GM21381 (cell line): Measurements from ENCODE around the gene IL18R1.

ENCODE experiments used
- ATAC-seq: cut with Tn5 transposase; IDR thresholded peaks from one replicate; pipeline ENCODE4 v1.9.1; 2021; ENCODE audit warnings: mild to moderate bottlenecking, moderate library complexity; ENCODE audit not compliant: unreplicated experiment

Gene IL18R1

DNA sequence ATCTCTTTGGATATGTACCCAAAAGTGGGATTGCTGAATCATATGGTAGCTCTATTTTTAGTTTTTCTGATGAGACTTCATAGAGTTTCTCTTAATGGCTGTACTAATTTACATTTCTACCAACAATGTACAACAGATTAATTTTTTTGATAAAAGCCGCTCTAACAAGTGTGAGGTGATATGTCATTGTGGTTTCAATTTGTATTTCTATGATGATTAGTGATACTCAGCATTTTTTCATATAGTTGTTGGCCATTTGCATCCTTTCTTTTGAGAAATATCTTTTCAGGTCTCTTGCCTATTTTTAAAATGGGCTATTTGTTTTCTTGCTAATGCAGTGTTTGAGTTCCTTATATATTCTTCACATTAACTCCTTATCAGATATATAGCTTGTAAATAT is 71.7 kb downstream of the IL18R1 start:
- no peak for ATAC-seq

DNA sequence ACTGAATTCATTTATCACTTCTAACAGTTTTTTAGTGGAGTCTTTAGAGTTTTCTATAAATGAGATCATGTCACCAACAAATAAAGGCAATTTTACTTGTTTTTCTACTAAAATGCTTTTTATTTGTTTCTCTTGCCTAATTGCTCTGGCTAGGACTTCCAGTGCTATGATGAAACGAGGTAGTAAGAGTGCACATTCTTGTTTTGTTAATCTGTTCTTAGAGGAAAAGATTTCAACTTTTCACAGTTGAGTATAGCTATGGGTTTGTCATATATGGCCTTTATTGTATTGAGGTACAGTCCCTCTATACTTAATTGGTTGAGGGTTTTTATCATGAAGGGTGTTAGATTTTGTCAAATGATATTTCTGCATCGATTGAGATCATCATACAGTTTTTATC is 73.0 kb downstream of the IL18R1 start:
- no peak for ATAC-seq

DNA sequence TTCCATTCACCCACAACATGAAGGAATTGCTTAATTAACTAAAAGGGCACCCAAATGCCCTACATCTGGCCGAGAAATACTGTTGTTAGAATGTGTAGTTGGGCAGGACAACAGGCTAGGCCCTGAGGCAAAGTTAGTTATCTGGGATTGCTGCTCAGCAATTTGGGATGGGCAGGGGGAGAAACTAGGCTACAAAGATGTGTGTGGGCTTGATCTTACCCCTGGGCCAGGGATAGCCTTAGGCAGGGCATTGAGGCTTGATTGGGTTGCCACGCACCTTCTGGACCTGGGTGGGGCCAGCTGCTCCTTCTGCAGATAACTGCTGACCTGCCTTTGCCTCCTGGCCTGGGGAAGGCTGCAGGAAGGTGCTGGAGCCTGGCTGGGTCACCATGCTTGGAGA is 76.8 kb downstream of the IL18R1 start:
- ATAC-seq = no peak

DNA sequence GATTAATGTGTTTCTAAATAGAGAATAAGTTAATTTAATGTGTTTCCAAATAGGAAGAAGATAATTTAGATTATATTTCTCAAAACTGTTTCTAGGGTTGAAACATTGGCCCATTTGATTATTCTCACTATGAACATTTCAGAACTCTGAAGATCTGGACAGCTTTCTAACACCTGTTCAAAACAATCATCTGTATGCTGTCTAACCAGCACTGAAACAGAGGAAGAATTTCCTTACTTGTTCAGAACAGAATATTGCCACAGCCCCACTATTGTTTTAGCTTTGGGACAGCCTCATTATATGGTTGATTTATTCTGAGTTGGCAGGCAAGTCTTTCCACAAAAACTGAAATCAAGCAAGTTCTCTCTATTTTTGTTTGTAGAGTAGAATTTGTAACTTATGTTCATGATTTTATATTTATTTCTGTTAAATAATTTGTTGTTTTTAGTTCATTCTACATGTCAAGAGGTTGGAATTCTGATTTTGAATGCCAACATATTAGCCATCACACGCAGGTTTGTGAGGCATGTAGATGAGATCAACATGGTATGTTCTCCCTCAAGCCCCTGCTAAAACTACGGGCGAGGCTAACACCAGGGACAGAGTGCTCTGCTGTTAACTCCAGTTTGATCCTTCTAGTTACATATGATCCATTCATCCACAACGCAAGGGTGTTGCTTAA is 78.5 kb downstream of the IL18R1 start:
- no peak for ATAC-seq

DNA sequence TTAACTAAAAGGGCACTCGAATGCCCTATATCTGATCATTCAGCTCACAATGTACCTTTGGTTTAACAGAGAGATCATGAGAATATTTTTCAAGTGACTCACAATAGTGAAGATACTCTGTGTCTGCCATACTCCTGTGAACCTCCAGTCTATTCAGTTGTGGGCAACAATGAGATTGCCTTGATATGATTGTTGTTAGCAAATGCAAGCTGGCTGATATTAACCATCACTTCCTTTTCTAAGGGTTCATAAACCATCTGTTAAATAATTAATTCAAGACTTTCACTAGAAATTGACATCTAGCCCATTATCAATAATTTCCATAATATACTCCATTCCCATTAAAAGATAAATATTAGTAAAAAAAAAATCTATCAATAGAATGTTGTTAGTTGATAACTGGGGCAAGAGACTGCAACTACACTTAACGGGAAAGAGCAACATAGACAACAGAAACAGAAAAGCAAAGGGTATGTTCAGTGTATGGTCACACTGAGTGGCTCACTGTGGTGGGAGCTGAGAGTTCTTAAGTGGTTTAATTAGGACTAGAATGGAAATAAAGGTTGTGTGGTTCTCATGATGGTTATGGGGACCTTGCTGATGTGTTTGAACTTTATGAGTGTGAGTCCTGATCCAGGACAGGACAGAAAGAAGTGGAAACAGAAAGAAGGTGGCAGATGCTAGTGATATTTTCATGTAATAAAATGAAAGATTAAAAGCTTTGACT is 79.2 kb downstream of the IL18R1 start:
- peak; percentile 63 for ATAC-seq

DNA sequence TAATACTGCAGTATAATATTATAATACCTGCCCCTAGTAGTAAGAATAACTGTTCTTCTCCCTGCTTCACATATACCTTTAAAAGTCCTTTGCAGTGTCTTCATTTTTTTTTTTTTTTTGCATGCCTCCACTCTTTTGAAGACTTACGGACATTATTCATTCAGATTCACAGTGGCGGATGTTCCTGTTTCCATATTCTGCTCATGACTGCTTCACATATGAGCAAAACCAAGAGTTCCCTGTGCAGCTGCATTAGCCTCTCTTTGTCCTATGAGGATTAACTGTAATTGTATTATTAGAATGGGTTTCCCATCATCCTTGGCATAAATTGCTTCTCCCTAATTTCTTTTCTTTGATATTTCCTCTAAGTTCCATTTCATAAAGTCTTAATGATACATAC is 80.1 kb downstream of the IL18R1 start:
- no peak for ATAC-seq

DNA sequence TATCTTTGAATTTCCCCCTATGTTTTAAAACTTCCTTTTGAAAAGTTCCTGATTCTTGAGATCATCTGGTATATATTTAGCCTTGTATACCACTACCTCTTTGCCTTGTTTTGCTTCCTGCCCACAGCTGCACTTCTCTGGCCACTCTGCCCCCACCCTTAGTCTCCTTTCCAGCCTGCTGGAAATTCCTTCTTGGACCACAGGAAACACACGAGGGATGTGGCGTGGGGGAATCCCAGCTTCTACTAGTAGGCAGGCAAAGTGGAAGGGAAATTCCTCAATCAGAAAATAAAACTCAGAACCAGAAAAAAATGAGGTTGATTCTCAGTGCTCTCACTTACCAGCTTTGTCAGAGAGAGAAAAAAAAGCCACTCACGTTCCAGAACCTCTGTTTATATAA is 80.7 kb downstream of the IL18R1 start:
- ATAC-seq = no peak

DNA sequence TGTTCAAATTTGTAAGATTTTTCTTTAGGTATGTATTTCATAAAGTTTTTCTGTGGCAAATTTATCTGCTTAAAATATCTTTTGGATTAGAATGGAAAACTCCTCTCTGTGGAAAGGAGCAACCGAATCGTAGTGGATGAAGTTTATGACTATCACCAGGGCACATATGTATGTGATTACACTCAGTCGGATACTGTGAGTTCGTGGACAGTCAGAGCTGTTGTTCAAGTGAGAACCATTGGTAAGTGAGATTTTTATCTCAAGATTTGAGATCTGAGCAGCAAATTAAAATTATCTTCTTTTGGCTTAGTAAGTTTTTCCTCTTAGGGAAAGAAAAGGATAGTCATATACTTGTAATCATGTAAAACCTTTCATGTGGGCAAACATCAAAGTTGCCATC is 81.5 kb downstream of the IL18R1 start:
- ATAC-seq = no peak

DNA sequence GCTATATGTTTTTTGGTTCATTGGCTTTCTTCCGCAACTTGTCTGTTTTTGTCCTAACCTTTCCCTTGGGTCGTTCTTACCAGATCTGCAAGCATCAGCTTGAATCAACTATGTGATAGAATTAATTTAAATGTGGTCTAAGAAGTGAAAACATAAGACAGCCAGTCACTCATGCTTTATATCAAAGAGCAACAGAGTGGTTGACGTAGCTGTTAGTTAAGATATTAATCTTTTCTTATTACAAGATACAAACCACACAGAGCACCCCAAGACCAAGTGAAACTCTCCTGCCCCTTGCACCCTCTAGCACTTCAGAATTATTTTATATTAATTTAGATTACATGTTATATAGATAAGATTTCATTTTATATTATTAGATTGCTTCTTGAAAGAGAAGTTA is 82.5 kb downstream of the IL18R1 start:
- no peak for ATAC-seq

DNA sequence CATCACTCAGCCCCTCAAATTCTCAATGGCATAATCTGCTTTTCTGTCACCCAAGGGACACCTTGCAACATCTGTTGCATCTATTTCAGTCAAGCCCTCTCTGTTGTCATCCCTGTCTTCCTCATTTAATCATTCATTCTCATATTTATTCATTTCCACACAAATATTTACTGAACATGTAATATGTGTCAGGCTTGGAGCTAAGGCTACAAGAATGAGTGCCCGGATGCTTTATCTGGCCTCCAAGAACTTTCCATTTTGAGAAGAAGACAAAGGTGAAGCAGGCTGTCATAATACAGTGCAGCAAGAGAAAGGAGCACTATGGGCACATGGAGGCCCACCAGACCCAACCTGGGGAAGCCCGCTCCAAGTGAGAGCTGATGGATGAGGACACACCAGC is 83.0 kb downstream of the IL18R1 start:
- no peak for ATAC-seq

DNA sequence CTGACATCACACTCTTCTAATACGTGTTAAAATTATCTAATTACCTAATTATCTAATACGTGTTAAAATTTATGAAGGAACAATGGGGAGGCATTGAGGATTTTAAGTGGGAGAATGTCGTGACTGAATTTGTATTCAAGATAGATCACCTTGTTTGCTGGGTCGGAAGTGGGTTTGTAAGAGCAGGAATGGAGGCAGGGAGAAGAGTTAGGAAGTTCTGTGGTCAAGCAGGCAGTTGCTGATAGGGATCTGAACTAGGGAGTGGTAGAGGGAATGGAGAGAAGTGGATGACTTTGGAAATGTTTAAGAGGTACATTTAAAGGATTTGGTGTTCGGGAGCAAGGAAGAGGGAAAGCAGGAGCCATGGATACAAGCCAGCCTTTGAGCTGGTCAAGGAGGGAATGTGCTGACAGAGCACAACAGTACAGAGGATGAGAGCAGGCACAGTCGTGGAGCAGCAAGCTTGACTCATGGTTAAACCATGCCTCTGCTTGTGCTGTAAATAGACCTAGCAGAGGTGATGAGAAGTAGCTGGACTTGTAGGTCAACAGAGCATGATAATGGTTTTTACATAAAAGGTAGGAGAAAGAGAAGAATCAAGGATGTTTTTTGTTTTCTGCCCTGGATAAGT is 83.6 kb downstream of the IL18R1 start:
- no peak for ATAC-seq

DNA sequence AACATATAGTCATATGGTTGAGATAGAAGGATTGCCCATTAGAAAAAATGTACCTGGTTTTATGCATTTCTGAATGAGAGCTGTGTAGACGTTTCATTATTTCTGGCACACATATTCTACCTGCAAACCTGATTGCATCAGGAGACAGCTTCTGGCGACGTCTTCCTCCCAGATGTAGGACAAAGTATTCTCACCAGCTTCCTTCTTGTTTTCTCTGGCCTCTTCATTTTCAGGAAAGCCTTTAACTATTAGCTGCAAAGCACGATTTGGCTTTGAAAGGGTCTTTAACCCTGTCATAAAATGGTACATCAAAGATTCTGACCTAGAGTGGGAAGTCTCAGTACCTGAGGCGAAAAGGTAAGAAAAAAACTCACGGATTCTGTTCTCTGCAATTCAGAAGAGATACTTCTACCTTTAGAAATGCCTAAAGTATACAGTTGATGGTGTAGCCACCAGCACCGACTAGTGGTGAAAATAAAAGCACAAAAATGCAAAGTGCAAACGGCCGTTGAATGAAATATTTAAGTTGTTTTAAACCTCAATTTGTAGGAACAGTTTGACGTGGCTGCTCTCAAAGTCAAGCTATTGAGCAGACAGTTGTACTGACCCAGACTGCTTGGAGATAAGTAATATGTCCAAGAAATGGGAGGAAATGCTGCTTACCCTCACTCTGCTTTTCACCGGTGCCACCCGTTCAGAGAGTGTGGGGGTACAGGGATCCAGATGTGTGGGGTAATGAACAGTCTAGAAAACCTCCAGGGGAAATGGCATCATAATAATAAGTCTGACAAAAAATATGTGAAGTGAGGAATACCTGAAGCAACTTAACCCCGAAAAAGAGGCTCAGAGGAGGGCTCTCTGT is 87.6 kb downstream of the IL18R1 start:
- ATAC-seq = peak; percentile 71

DNA sequence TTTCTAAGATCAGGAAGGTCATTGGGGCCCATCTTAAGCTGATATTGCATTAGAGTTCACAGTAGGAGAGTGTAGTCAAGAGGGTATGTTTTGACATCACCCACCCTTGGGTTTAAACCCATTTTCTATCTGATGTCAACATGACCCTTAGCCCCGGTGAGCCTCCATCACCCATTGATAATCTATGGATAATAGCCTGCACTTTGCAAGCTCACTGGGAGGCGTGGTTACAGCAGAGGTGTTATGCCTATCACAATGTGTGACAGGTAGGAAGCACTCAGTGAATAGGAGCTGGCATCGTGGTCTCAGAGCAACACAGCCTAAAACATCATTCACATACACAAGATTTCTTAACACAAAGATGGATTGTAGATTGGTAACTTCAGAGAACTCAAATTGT is 88.6 kb downstream of the IL18R1 start:
- ATAC-seq = no peak

DNA sequence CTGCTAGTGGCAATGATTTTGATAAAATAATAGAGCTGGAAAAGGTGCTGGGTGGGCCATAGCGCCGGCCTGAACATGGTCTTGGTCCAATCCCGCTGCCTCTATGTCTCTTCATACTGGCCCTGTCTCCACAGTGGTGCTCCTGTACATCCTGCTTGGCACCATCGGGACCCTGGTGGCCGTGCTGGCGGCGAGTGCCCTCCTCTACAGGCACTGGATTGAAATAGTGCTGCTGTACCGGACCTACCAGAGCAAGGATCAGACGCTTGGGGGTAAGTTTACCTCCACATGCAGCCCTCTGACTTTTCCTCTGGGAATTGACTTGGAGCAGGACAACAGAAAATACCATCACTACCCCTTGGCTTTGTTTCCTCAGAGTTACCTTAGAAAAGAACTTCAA is 91.3 kb downstream of the IL18R1 start:
- ATAC-seq = no peak
